Measurements from ENCODE around the gene ZNF396. TPM values are rescaled to one million over a fixed set of nuclear protein-coding genes. Genes with fewer than 3 reads are reported as not detected.

ZNF396 gene
- total RNA-seq, 2 donors from 2014 or later: 2.6 to 3.9 TPM

GRCh38 chr18:35389095-35389618 is 12.0 kb upstream of the ZNF396 start:
- no peaks in the 10 kb centered on the region for H3K9me3 ChIP-seq
- no peak overlapping the region for H3K4me3 ChIP-seq
- intact Hi-C loops (cut with DNase I): no loop called here
- no peak for ATAC-seq
- 28 to 35% methylated on average over 5 of the region's 5 CpGs for WGBS, 2 donors
- H3K27me3 ChIP-seq: no peaks in the 10 kb centered on the region
- no peak for DNase-seq
- no peak overlapping the region for H3K27ac ChIP-seq
- no peak for TF ChIP-seq POLR2A (IDR thresholded peaks at IDR 0.05)
- TF ChIP-seq CTCF (IDR thresholded peaks at IDR 0.05): no peak
- no peaks in the 10 kb centered on the region for H3K36me3 ChIP-seq (replicated peaks in 1 of 2; ENCODE audit: insufficient read depth in 1 of 2, low read depth in 2 of 2)
- no peaks in the 10 kb centered on the region for H3K4me1 ChIP-seq

GRCh38 chr18:35387152-35387571 is 10.0 kb upstream of the ZNF396 start:
- no peak for TF ChIP-seq POLR2A (IDR thresholded peaks at IDR 0.05)
- peak in 1 of 7 experiments; percentile 14 for TF ChIP-seq CTCF (IDR thresholded peaks at IDR 0.05)
- DNase-seq (no peak), ATAC-seq (no peak)
- H3K36me3 ChIP-seq (replicated peaks in 1 of 2; ENCODE audit: insufficient read depth in 1 of 2, low read depth in 2 of 2): no peaks in the 10 kb centered on the region
- H3K27me3 ChIP-seq: no peaks in the 10 kb centered on the region
- H3K9me3 ChIP-seq: peaks cover 0 to 2% (median 0%) of the 10 kb centered on the region in 3 donors
- 55 to 66% methylated on average over 3 of the region's 3 CpGs for WGBS, 2 donors
- intact Hi-C loops (cut with DNase I): no loop called here
- no peaks in the 10 kb centered on the region for H3K4me1 ChIP-seq
- H3K27ac ChIP-seq: no peak overlapping the region
- H3K4me3 ChIP-seq: no peak overlapping the region

GRCh38 chr18:35386600-35387100 is 9.5 kb upstream of the ZNF396 start:
- Histone ChIP-seq H3K36me3 (replicated peaks in 1 of 2; ENCODE audit: insufficient read depth in 1 of 2, low read depth in 2 of 2) (no peaks in the 10 kb centered on the region), H3K27me3 (no peaks in the 10 kb centered on the region), H3K27ac (no peak overlapping the region), H3K4me1 (no peaks in the 10 kb centered on the region), H3K4me3 (no peak overlapping the region), H3K9me3 (peaks cover 0 to 4% (median 0%) of the 10 kb centered on the region in 3 donors)
- TF ChIP-seq POLR2A (IDR thresholded peaks at IDR 0.05) (no peak), CTCF (IDR thresholded peaks at IDR 0.05) (peak; percentile 71 to 96 (median 81))
- 10 to 14% methylated on average over 7 of the region's 7 CpGs for WGBS, 2 donors
- intact Hi-C loops (cut with DNase I): no loop called here
- DNase-seq (peak; percentile 61 to 78 (median 70)), ATAC-seq (peak; percentile 83)

GRCh38 chr18:35383136-35383535 is 6.0 kb upstream of the ZNF396 start:
- Histone ChIP-seq H3K4me3 (no peak overlapping the region), H3K36me3 (replicated peaks in 1 of 2; ENCODE audit: insufficient read depth in 1 of 2, low read depth in 2 of 2) (no peaks in the 10 kb centered on the region), H3K9me3 (peaks cover 0 to 4% (median 0%) of the 10 kb centered on the region in 3 donors), H3K4me1 (no peaks in the 10 kb centered on the region), H3K27ac (no peak overlapping the region), H3K27me3 (no peaks in the 10 kb centered on the region)
- DNase-seq (no peak), ATAC-seq (no peak)
- intact Hi-C loops (cut with DNase I): no loop called here
- TF ChIP-seq POLR2A (IDR thresholded peaks at IDR 0.05): no peak
- no peak for TF ChIP-seq CTCF (IDR thresholded peaks at IDR 0.05)
- 60 to 80% methylated on average over 2 of the region's 2 CpGs for WGBS, 2 donors

- DNase-seq (no peak), ATAC-seq (no peak)
- intact Hi-C loops (cut with DNase I): no loop called here
- no peak overlapping the region for H3K4me3 ChIP-seq
- no peak overlapping the region for H3K27ac ChIP-seq
- H3K4me1 ChIP-seq: peaks cover 9% of the 10 kb centered on the region
- peaks cover 0 to 4% (median 0%) of the 10 kb centered on the region in 3 donors for H3K9me3 ChIP-seq
- TF ChIP-seq POLR2A (IDR thresholded peaks at IDR 0.05): no peak
- TF ChIP-seq CTCF (IDR thresholded peaks at IDR 0.05): no peak
- 46 to 76% methylated on average over 2 of the region's 2 CpGs for WGBS, 2 donors
- no peaks in the 10 kb centered on the region for H3K27me3 ChIP-seq
- H3K36me3 ChIP-seq (replicated peaks in 1 of 2; ENCODE audit: insufficient read depth in 1 of 2, low read depth in 2 of 2): no peaks in the 10 kb centered on the region
Measured at GRCh38 chr18:35379421-35379820, 2.3 kb upstream of the ZNF396 start.
